K562 (cell line): Measurements from ENCODE around the gene RPTOR. TPM values are rescaled to one million over a fixed set of nuclear protein-coding genes. Genes with fewer than 3 reads are reported as not detected.

Experiments used
- ATAC-seq: fragments of 200-7000 bp; cut with Tn5 transposase; 3 replicates; pipeline ENCODE4 v1.9.1; 2020; ENCODE audit warnings: moderate library complexity
- BruUV-seq: library from RNA; stranded (reverse); fragments of 400-500 nt; replicated peaks from 2 replicates; lab custom pipeline; 2021; lab: Mats Ljungman, UMichigan
- CTCF ChIA-PET: fragments of 300-600 bp; formaldehyde crosslinking; extraction: SDS; loops from one replicate; lab custom pipeline; 2021; ENCODE audit warnings: low intra/inter-chr PET ratio; lab: Yijun Ruan, JAX
- POLR2A ChIA-PET: fragments of 300-600, 350-650 bp; sonication (Branson Sonifier 250); formaldehyde crosslinking; extraction: SDS; loops from one replicate; lab custom pipeline; 2021; ENCODE audit warnings: antibody characterized with exemption, inconsistent platforms; lab: Yijun Ruan, JAX
- DNase-seq, 4 experiments: peaks; one replicate each; pipeline versions ENCODE4 v3.0.0 to v3.0.0-alpha.2; 2011 to 2018; ENCODE audit warnings: low spot score in 3 of 4, mixed read lengths in 3 of 4; ENCODE audit errors: extremely low read depth in 1 of 4
- FAIRE-seq: peaks from 2 replicates; lab custom pipeline; 2011; peaks lifted over from hg19 to GRCh38; lab: Jason Lieb, UNC
- H2AFZ ChIP-seq: 2 replicates; pipeline ENCODE4 v1.6.0; 2011; ENCODE audit warnings: low read depth, low read length, control low read depth, inconsistent platforms
- H3K27ac ChIP-seq: fragments of 200-600 bp; 3 replicates; pipeline ENCODE4 v1.8.0; 2011; ENCODE audit warnings: low read depth, mild to moderate bottlenecking, control low read depth, inconsistent platforms, low read length, moderate library complexity, mixed read lengths; ENCODE audit errors: extremely low read depth
- H3K27me3 ChIP-seq, 2 experiments: fragments of 300-600 bp in 1 of 2; 2 replicates in 1 of 2; 3 replicates in 1 of 2; pipeline versions ENCODE4 v1.6.0 to v1.8.0; 2011; ENCODE audit warnings: inconsistent platforms in 2 of 2, low read length in 2 of 2, mild to moderate bottlenecking in 1 of 2, mixed read lengths in 1 of 2, moderate library complexity in 1 of 2; ENCODE audit not compliant: control insufficient read depth in 2 of 2, insufficient read depth in 2 of 2
- H3K36me3 ChIP-seq: fragments of 300-600 bp; 3 replicates; pipeline ENCODE4 v1.8.0; 2011; ENCODE audit warnings: mild to moderate bottlenecking, low read length, inconsistent platforms; ENCODE audit not compliant: control insufficient read depth, insufficient read depth
- H3K4me1 ChIP-seq, 2 experiments: fragments of 200-600 bp in 1 of 2; replicated peaks in 1 of 2; 2 replicates in 1 of 2; 3 replicates in 1 of 2; pipeline versions ENCODE4 v1.5.1 to v1.8.0; 2011; ENCODE audit warnings: inconsistent platforms in 2 of 2, low read length in 2 of 2, mild to moderate bottlenecking in 1 of 2, mixed read lengths in 1 of 2, moderate library complexity in 1 of 2; ENCODE audit not compliant: control insufficient read depth in 2 of 2, insufficient read depth in 2 of 2
- H3K4me2 ChIP-seq: 2 replicates; pipeline ENCODE4 v1.6.1; 2011; ENCODE audit warnings: low read length, control low read depth, inconsistent platforms, mixed read lengths; ENCODE audit not compliant: insufficient read depth
- H3K4me3 ChIP-seq: fragments of 200-600 bp; sonication (generic), shearing (Covaris generic); 2 replicates; pipeline ENCODE4 v1.5.1; 2016; ENCODE audit warnings: control low read depth, inconsistent platforms
- H3K79me2 ChIP-seq: fragments of 200-600 bp; 3 replicates; pipeline ENCODE4 v1.8.0; 2011; ENCODE audit warnings: low read length, inconsistent platforms; ENCODE audit not compliant: control insufficient read depth, insufficient read depth
- H3K9ac ChIP-seq, 2 experiments: 2 replicates each; pipeline versions ENCODE4 v1.6.0 to v1.6.1; 2011; ENCODE audit warnings: low read depth in 2 of 2, low read length in 2 of 2, control low read depth in 1 of 2, inconsistent platforms in 1 of 2, mild to moderate bottlenecking in 1 of 2, mixed read lengths in 1 of 2; ENCODE audit not compliant: insufficient read depth in 1 of 2
- H3K9me1 ChIP-seq: one replicate; pipeline ENCODE4 v1.6.0; 2011; ENCODE audit warnings: inconsistent platforms, mild to moderate bottlenecking, low read length, moderate library complexity; ENCODE audit not compliant: control insufficient read depth, insufficient read depth
- H3K9me3 ChIP-seq: replicated peaks from 2 replicates; pipeline ENCODE4 v1.5.1; 2011; ENCODE audit warnings: low read depth, low read length, inconsistent platforms; ENCODE audit not compliant: control insufficient read depth, insufficient read depth
- H4K20me1 ChIP-seq: replicated peaks from 2 replicates; pipeline ENCODE4 v1.6.1; 2011; ENCODE audit warnings: low read length, inconsistent platforms, mixed read lengths; ENCODE audit not compliant: control insufficient read depth, insufficient read depth
- CXXC5 ChIP-seq: fragments of 250-450 bp; sonication (Bioruptor Pico); IDR thresholded peaks from 2 replicates; pipeline ENCODE4 v1.8.0; 2022; ENCODE audit warnings: inconsistent platforms, mild to moderate bottlenecking, moderate library complexity
- ELF2 ChIP-seq: fragments of 250-450 bp; sonication (Bioruptor Pico); IDR thresholded peaks from 2 replicates; pipeline ENCODE4 v1.5.0; 2021; ENCODE audit warnings: mild to moderate bottlenecking
- ERF ChIP-seq: fragments of 450-650 bp; formaldehyde crosslinking; IDR thresholded peaks from 2 replicates; pipeline ENCODE4 v1.4.0; 2020; ENCODE audit warnings: mild to moderate bottlenecking, mixed read lengths
- ETS1 ChIP-seq: conservative IDR thresholded peaks from 2 replicates; pipeline ENCODE4 v1.6.1; 2011; ENCODE audit warnings: low read depth, mild to moderate bottlenecking, low read length; ENCODE audit not compliant: control insufficient read depth
- GTF2A2 ChIP-seq: IDR thresholded peaks from 2 replicates; pipeline ENCODE4 v1.6.1; 2016; ENCODE audit warnings: mild to moderate bottlenecking, missing genetic modification characterization, missing compliant biosample characterization
- HDAC8 ChIP-seq: fragments of 450-650 bp; IDR thresholded peaks from 2 replicates; pipeline ENCODE4 v1.6.1; 2016; ENCODE audit warnings: mild to moderate bottlenecking, missing genetic modification characterization, moderate library complexity, missing compliant biosample characterization
- KHSRP ChIP-seq: fragments of 450-650 bp; IDR thresholded peaks from 2 replicates; pipeline ENCODE4 v1.6.1; 2017
- MYNN ChIP-seq, 2 experiments: sonication (generic); formaldehyde crosslinking in 1 of 2; IDR thresholded peaks; 2 replicates each; pipeline versions ENCODE4 v1.5.0 to v1.6.1; 2016 to 2020; ENCODE audit warnings: antibody characterized with exemption in 1 of 2, missing genetic modification reagents in 1 of 2
- PBX2 ChIP-seq, 2 experiments: IDR thresholded peaks in 1 of 2; conservative IDR thresholded peaks in 1 of 2; 2 replicates each; pipeline ENCODE4 v1.6.1; 2016; ENCODE audit warnings: low read depth in 2 of 2, mild to moderate bottlenecking in 1 of 2, missing compliant biosample characterization in 1 of 2, missing genetic modification characterization in 1 of 2, moderate library complexity in 1 of 2
- PKNOX1 ChIP-seq: fragments of 450-650 bp; IDR thresholded peaks from 2 replicates; pipeline ENCODE4 v1.6.1; 2016
- RBM14 ChIP-seq: fragments of 200-400 bp; formaldehyde crosslinking; IDR thresholded peaks from 2 replicates; pipeline ENCODE4 v1.6.1; 2018; ENCODE audit warnings: low read depth, mild to moderate bottlenecking, low read length, moderate library complexity, borderline replicate concordance; ENCODE audit not compliant: insufficient read depth
- TCF7L2 ChIP-seq: fragments of 150-350 bp; IDR thresholded peaks from 2 replicates; pipeline ENCODE4 v1.6.1; 2016; ENCODE audit warnings: low read depth, mild to moderate bottlenecking, low read length, moderate library complexity
- XRCC3 ChIP-seq: fragments of 450-650 bp; IDR thresholded peaks from 2 replicates; pipeline ENCODE4 v1.6.1; 2017; ENCODE audit warnings: mild to moderate bottlenecking, moderate library complexity
- ZBTB34 ChIP-seq: fragments of 250-450 bp; sonication (Bioruptor Pico); IDR thresholded peaks from 2 replicates; pipeline ENCODE4 v1.8.0; 2021; ENCODE audit warnings: mild to moderate bottlenecking, moderate library complexity
- ZFPM2 ChIP-seq: fragments of 250-450 bp; sonication (Bioruptor Pico); IDR thresholded peaks from 2 replicates; pipeline ENCODE4 v1.5.1; 2022; ENCODE audit warnings: mild to moderate bottlenecking
- ZNF253 ChIP-seq: fragments of 250-450 bp; sonication (Bioruptor Pico); conservative IDR thresholded peaks from 2 replicates; pipeline ENCODE4 v1.6.1; 2021; ENCODE audit warnings: mild to moderate bottlenecking
- ZNF77 ChIP-seq: fragments of 250-450 bp; sonication (Bioruptor Pico); IDR thresholded peaks from 2 replicates; pipeline ENCODE4 v1.5.0; 2020
- WGBS: fragments of 100-300 bp; shearing (Covaris generic); methylation state at CpG from one replicate; pipeline ENCODE4 v1.1.6; 2016; ENCODE audit warnings: low coverage, mixed read lengths; ENCODE audit not compliant: insufficient coverage; ENCODE audit errors: missing lambda C conversion rate; 5-methylcytosine and 5-hydroxymethylcytosine counted together
- in situ Hi-C: fragments of 300-500 bp; cut with MboI; formaldehyde crosslinking; loops from 4 replicates; pipeline ENCODE4 v1.15.0; 2018; ENCODE audit warnings: inconsistent platforms, mixed read lengths
- intact Hi-C: fragments of 100-400 bp; cut with micrococcal nuclease; formaldehyde crosslinking; loops from 2 replicates; pipeline ENCODE4 v1.14.2; 2022
- polyA plus RNA-seq, 8 experiments: library from polyadenylated mRNA; depleted of rRNA in 4 of 8; stranded (reverse) in 5 of 8; unstranded in 3 of 8; fragments of >200 nt; fragmentation: Nextera tagmentation in 2 of 8; fragmentation: Illumina TruSeq in 1 of 8; extraction: Ambion mirVana in 2 of 8; extraction: Trizol in 1 of 8; gene quantifications; 2 replicates each; pipeline versions ENCODE4 v1.2.1 to v1.2.3, GENCODE V29; 2011 to 2014; ENCODE audit warnings: inconsistent platforms in 1 of 8, missing spikeins in 1 of 8
- total RNA-seq, 7 experiments: library from RNA; depleted of rRNA in 6 of 7; stranded (reverse); fragments of >200 nt in 6 of 7; fragmentation: Illumina TruSeq in 2 of 7; extraction: Trizol in 2 of 7; gene quantifications; 2 replicates each; pipeline versions ENCODE4 v1.2.1 to v1.2.3, GENCODE V29; 2011 to 2021; ENCODE audit warnings: low replicate concordance in 1 of 7

Gene RPTOR
- total and polyA plus RNA-seq, 9 of the 15 experiments (the other 6 are each of a cell fraction or from before 2014, with no cell fraction given) = 0.24 to 54.1 (median 10.2) TPM

GRCh38 chr17:80832266-80832676 is 287.6 kb downstream of the RPTOR start:
- no peaks in the 10 kb centered on the region for H3K79me2 ChIP-seq
- no peaks in the 10 kb centered on the region; the same call in 1 of the 2 replicates for H4K20me1 ChIP-seq
- DNase-seq (peak; percentile 50 to 78 (median 61)), ATAC-seq (peak; percentile 67), FAIRE-seq (no peak)
- peak overlapping the region; percentile 80 to 85 for H3K9ac ChIP-seq
- H3K27ac ChIP-seq = peak overlapping the region; percentile 91
- peak overlapping the region; percentile 75; the same call in 1 of the 2 replicates for H2AFZ ChIP-seq
- 73% methylated on average over 11 of the region's 12 CpGs for WGBS
- CTCF ChIA-PET = no interaction called here
- in situ Hi-C loops = no loop called here
- TF ChIP-seq ZNF253 (CRISPR knock-in tag) (no peak), KHSRP (no peak), TCF7L2 (no peak), ERF (CRISPR knock-in tag) (no peak), ELF2 (CRISPR knock-in tag) (no peak), GTF2A2 (no peak), ZNF77 (no peak), RBM14 (no peak), XRCC3 (no peak), ETS1 (no peak), PBX2 (CRISPR knock-in tag; IDR thresholded peaks at IDR 0.05; ENCODE audit: low read depth) (peak; percentile 66), PBX2 (tag; conservative IDR thresholded peaks at IDR 0.05; ENCODE audit: low read depth) (peak; percentile 89), HDAC8 (tag) (no peak), ZFPM2 (CRISPR knock-in tag) (no peak), PKNOX1 (peak; percentile 97), CXXC5 (CRISPR knock-in tag) (no peak), MYNN (IDR thresholded peaks at IDR 0.05) (no peak), MYNN (CRISPR knock-in tag; IDR thresholded peaks at IDR 0.05) (no peak), ZBTB34 (CRISPR knock-in tag) (no peak)
- TF ChIP-seq, all 486 proteins: peak for 2
- Histone ChIP-seq H3K36me3 (peaks cover 9% of the 10 kb centered on the region), H3K9me1 (no peaks in the 10 kb centered on the region), H3K4me2 (peak overlapping the region; percentile 77), H3K27me3 (no peaks in the 10 kb centered on the region), H3K9me3 (peaks cover 6% of the 10 kb centered on the region; the same call in 1 of the 2 replicates), H3K4me3 (peak overlapping the region; percentile 38), H3K4me1 (peaks cover 14 to 37% of the 10 kb centered on the region in 2 experiments)
- BruUV-seq = no TSS peak
- POLR2A ChIA-PET = interaction anchor here (0.6 to 1.1 kb wide), 6 partner anchors 11 to 139 kb away, joined by 3 to 7 read pairs (median 4); no protein-coding TSS in a partner anchor
- intact Hi-C loops = no loop called here
